ENCODE data around the gene TARBP2.

DNA sequence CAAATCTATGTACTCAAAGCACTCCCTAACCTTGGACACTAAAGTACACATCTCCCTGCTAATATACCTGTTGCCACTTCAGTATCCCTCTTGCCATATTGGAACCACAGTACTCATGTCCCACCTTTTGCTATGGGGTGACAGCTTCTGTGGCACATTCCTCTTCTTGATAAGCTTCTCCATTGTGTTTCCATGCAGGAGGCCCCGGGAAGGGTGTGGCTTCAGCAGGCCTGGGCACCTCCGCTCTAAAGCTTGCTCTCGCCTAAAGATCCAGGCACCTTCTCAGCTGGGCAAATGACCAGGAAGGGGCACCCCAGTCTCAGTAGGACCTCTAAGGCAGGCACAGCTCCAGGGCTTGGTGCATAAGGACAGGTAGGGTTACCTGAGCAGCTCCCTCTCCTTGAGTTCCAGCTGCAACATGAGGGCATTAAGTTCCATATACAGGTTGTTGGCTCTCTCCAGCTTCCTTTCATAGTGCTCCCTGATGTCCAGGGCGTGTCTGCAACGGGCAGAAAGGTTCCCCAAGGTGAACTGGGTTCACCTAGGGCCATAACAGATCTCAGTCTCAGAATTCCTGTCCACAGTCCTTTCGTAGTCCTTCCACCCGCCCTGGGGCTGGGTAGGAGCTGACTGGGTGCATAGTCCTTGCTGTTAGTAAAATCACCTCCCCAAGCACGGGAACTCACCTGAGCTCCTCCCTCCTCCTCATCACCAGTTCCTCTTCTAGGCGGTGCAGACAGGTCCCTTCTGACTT lies 17.7 kb upstream of the TARBP2 start:
- TF ChIP-seq CTCF (conservative IDR thresholded peaks at IDR 0.05) (no peak), EZH2 (IDR thresholded peaks at IDR 0.05; ENCODE audit: low read depth) (no peak)

Data from PC-9 (cell line).